ENCODE measurements around the gene LRMDA. TPM values are rescaled to one million over a fixed set of nuclear protein-coding genes. Genes with fewer than 3 reads are reported as not detected.

Gene LRMDA
- total RNA-seq, 1 experiment from 2014 or later: 8.0 TPM

GRCh38 chr10:76152186-76152585 lies 720.8 kb downstream of the LRMDA start:
- no peak for DNase-seq (ENCODE audit: low read depth)

GRCh38 chr10:76155961-76156360 lies 724.5 kb downstream of the LRMDA start:
- DNase-seq (ENCODE audit: low read depth): no peak

- DNase-seq (ENCODE audit: low read depth): peak; percentile 62
Measured at GRCh38 chr10:76160446-76161300, 729.2 kb downstream of the LRMDA start.

GRCh38 chr10:76161301-76161582 lies 729.8 kb downstream of the LRMDA start:
- DNase-seq (ENCODE audit: low read depth): no peak

- DNase-seq (ENCODE audit: low read depth): no peak
Measured at GRCh38 chr10:76168437-76168836, 737.0 kb downstream of the LRMDA start.

- DNase-seq (ENCODE audit: low read depth): no peak
Measured at GRCh38 chr10:76169246-76169645, 737.8 kb downstream of the LRMDA start.

GRCh38 chr10:76172020-76172419 lies 740.6 kb downstream of the LRMDA start:
- DNase-seq (ENCODE audit: low read depth): no peak

GRCh38 chr10:76175533-76176165 lies 744.2 kb downstream of the LRMDA start:
- no peak for DNase-seq (ENCODE audit: low read depth)

- no peak for DNase-seq (ENCODE audit: low read depth)
Measured at GRCh38 chr10:76176166-76176550, 744.7 kb downstream of the LRMDA start.

- no peak for DNase-seq (ENCODE audit: low read depth)
Measured at GRCh38 chr10:76177936-76178335, 746.5 kb downstream of the LRMDA start.

- DNase-seq (ENCODE audit: low read depth): no peak
Measured at GRCh38 chr10:76178532-76179292, 747.3 kb downstream of the LRMDA start.

- DNase-seq (ENCODE audit: low read depth): no peak
Measured at GRCh38 chr10:76179806-76180205, 748.4 kb downstream of the LRMDA start.

- DNase-seq (ENCODE audit: low read depth): no peak
Measured at GRCh38 chr10:76184647-76185046, 753.2 kb downstream of the LRMDA start.

- peak; percentile 20 for DNase-seq (ENCODE audit: low read depth)
Measured at GRCh38 chr10:76185471-76186301, 754.3 kb downstream of the LRMDA start.

GRCh38 chr10:76188216-76188615 lies 756.8 kb downstream of the LRMDA start:
- DNase-seq (ENCODE audit: low read depth): no peak

- DNase-seq (ENCODE audit: low read depth): peak; percentile 75
Measured at GRCh38 chr10:76190634-76191270, 759.3 kb downstream of the LRMDA start.

- DNase-seq (ENCODE audit: low read depth): peak; percentile 46
Measured at GRCh38 chr10:76191336-76191735, 759.9 kb downstream of the LRMDA start.

- no peak for DNase-seq (ENCODE audit: low read depth)
Measured at GRCh38 chr10:76192151-76192550, 760.7 kb downstream of the LRMDA start.

- no peak for DNase-seq (ENCODE audit: low read depth)
Measured at GRCh38 chr10:76192694-76193320, 761.4 kb downstream of the LRMDA start.

- DNase-seq (ENCODE audit: low read depth): no peak
Measured at GRCh38 chr10:76195654-76196390, 764.4 kb downstream of the LRMDA start.

Measured in M059J (cell line).